HG03575 (cell line): ENCODE data around the gene MRNIP.
"Not testable (repeated sequence)": the region's sequence is repeated elsewhere in the genome, so short reads cannot be mapped to it uniquely, and the experiment has no call there.

Experiments used
- ATAC-seq: cut with Tn5 transposase; IDR thresholded peaks from one replicate; pipeline ENCODE4 v1.9.1; 2021; ENCODE audit not compliant: unreplicated experiment, insufficient number of reproducible peaks, low FRiP score; ENCODE audit errors: extremely low read depth

Gene MRNIP

DNA sequence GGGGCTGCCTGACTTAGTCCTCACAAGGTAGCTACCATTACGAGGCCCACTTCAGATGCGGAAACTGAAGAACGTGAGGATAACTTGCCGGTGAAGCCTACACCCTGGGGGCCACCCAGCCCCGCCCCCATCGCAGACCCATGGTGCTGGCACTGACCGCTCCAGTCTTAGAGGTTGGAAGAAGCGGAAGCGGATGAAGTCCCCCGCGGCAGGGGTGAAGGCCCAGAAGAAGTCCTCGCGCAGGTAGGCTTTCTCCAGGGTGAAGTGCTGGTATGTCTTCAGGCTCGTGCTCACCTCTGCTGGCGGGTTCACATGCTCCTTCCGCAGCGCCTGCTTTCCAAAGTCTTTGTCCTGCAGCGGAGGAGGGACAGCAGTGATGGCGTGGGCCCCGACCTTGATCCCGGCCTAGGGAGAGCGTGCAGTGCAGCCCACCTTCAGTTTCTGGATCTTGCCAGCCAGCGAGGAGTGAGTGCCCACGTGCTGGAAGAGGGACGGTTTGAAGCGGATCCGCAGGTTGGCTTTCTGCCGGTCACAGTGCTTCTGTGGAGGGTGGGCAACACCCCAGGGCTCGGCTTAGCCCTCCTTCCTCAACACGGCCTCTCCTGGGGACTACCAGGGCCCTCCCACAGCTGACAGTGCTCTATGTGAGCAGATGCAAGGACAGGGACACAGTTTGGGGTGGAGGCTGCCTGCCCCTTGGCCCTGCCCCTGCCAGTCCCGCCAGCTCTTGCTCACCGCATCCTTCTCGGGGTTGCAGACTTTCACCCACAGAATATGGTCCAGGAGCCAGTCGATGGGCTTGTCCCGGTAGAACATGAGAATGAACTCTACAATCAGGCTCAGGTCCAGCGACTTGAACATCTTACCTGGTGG, 59.6 kb downstream of the MRNIP start:
- ATAC-seq, result no peak

- no peak for ATAC-seq
Measured at GRCh38 chr5:179798144-179798770, 60.4 kb downstream of the MRNIP start.

- ATAC-seq, result no peak
Measured at GRCh38 chr5:179797741-179798140, 60.9 kb downstream of the MRNIP start.

GRCh38 chr5:179796877-179797608, 61.6 kb downstream of the MRNIP start:
- no peak for ATAC-seq

GRCh38 chr5:179795863-179796833, 62.5 kb downstream of the MRNIP start:
- ATAC-seq, result no peak

GRCh38 chr5:179795049-179795862, 63.4 kb downstream of the MRNIP start:
- no peak for ATAC-seq

GRCh38 chr5:179794575-179794974, 64.0 kb downstream of the MRNIP start:
- ATAC-seq, result no peak

GRCh38 chr5:179794171-179794570, 64.4 kb downstream of the MRNIP start:
- no peak for ATAC-seq

DNA sequence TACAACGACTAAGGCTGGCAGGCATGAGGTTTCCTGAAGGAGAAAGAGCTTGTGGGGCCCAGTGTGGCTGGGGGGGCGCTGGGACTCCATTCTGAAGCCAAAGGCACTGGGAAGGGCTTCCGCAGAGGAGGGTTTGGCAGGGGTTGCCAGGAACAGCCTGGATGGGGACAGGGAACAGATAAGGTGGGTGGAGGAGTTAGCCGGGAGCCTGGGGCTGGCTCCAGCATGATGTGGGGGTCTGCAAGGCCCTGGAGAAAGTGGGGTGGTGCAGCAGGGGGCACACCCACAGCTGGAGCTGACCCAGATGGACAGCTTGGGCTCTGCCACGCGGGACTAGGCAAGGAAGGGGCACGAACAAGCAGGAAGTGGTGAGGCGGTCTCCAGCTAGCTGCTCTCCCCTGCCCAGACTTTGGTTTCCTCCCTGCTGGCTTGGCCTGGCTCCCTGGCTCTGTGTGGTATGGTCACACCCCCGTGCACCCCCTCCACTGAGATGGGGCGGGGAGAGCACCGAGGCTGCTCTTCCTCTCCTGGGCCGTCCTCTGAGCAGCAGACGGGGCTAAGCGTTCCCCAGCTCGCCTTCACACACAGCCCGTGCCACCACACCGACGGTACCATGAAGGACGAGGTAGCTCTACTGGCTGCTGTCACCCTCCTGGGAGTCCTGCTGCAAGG, 65.0 kb downstream of the MRNIP start, which contains the start of gene LTC4S:
LTC4S (plus strand) TSS at position 519 of the 672 bp plus-strand sequence; CDS start at position 614, 95 bp downstream.
- no peak for ATAC-seq

GRCh38 chr5:179792612-179793467, 65.8 kb downstream of the MRNIP start:
- ATAC-seq, result no peak

DNA sequence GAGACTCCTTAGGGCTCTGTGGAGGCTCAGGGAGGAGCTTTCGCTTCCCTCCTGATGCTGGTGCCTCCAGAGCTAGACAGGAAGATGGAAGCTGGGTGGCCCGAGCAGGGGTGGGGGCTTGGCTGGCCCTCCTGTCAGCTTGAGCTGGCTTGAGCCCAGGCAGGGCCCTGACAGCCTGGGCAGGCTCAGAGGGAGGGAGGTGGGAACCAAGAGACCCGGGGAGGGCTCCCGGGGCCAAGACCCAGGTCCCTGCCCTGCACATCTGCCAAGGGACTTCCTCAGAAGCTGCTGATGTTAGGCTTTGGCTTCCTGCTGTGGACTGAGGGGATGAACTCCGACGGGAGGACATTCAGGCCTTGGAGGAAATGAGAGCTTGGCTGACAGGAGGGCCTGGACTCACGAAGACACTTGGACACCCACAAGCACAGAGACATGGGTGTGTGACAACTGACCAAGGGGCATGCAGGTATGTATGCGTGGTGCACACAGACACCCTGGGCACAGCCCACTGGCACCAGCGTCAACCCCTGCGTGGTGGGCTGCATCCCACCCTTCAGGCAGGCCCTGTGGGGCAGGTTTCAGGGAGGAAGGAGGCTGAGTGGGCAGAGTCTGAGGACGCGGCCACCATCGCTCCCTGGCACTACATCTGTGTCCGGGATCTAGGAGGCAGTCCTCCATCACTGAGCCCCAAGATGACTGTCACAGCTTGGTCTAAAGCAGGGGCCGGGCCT, 66.6 kb downstream of the MRNIP start:
- no peak for ATAC-seq

- ATAC-seq, result not testable (repeated sequence)
Measured at GRCh38 chr5:179789278-179789677, 69.3 kb downstream of the MRNIP start.

DNA sequence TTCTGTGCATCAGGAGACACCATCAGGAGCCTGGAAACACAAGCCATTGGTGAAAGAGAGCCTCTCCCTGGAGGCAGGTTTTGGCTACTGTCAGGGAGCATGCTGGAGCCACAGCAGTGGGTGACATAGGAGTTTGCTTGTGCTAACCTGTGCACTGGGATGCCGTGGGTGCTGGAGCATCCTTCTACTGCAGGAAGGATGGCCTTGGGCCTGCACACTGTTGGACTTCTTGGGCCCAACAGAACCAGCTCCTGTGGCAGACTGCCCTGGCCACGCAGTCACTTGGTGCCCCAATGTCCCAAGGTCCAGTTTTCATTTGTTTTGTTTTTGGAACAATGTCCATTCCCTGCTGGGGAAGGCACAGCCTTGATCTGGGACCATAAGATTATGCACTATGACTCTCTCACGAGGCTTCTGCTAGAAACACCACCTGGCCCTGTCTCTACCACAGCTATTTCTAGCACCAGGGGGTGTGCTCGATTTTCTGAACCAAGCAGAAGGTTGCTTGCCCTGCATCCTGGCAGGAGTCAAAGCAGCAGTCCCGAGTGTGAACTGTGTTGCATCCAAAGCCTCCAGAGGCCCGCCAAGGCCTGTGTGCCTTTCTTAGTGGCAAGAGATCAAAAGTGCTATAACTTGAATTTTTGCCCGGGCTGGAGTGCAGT, 70.3 kb downstream of the MRNIP start:
- ATAC-seq, result no peak
